GM12892 (cell line): ENCODE measurements around the gene ATF5.

Source experiments
- DNase-seq: peaks from one replicate; pipeline ENCODE4 v3.0.0; 2011; ENCODE audit not compliant: insufficient read length
- FAIRE-seq: peaks from 2 replicates; lab custom pipeline; 2011; peaks lifted over from hg19 to GRCh38; lab: Jason Lieb, UNC
- POLR2A ChIP-seq: IDR thresholded peaks from 2 replicates; pipeline ENCODE4 v1.6.1; 2011; ENCODE audit warnings: low read depth, low read length, control low read depth
- POLR2AphosphoS5 ChIP-seq: IDR thresholded peaks from 2 replicates; pipeline ENCODE4 v1.6.1; 2011; ENCODE audit warnings: low read depth, low read length, control low read depth
- TAF1 ChIP-seq: IDR thresholded peaks from 2 replicates; pipeline ENCODE4 v1.6.1; 2011; ENCODE audit warnings: low read depth, mild to moderate bottlenecking, control low read depth, low read length, borderline replicate concordance

The ATF5 gene

GRCh38 chr19:49975051-49975450 is 46.0 kb downstream of the ATF5 start:
- no peak for FAIRE-seq
- TF ChIP-seq POLR2A, result no peak
- no peak for DNase-seq

DNA sequence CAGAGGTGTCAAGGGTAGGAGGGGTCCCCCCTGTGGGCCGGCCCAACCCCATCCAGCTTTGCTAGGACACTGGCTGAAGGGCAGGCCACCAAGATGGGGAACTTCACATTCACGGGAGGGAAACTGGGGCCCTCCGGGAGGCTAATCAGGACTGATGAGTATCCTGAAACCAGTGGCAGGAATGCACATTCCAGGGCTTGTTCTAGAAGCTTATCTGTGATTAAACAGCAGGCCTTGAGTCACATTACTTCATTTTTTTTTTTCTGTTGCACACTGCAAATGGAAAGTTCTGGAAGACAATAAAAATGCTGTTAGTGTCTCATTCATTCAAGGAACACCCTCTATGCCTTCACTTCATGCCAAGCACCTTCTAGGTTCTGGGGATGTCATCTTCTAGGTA is 47.5 kb downstream of the ATF5 start:
- FAIRE-seq (no peak), DNase-seq (no peak)
- TF ChIP-seq POLR2A, result no peak
- no peak for TF ChIP-seq TAF1
- TF ChIP-seq POLR2AphosphoS5, result no peak

DNA sequence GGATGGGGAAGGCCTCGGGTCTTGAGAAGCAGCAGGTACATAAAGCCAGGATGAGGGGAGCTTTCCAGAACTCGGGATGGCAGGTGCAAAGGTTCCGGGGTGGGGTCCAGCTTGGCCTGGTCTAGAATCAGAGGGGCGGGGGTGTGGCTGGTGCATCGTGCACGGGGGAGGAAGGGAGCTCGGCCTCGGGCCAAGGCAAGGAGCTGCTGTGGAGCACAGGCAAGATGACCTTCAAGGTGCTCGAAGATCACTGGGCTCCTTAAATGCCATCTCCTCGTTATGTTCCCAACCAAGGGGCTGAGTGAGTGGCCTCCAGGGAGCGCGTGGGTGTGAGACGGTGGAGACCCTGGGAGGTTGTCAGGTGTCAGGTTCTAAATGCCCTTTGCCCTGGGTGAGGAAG is 48.1 kb downstream of the ATF5 start:
- DNase-seq (no peak), FAIRE-seq (no peak)
- TF ChIP-seq POLR2AphosphoS5 (no peak), TAF1 (no peak), POLR2A (no peak)

GRCh38 chr19:49977881-49978280 is 48.9 kb downstream of the ATF5 start:
- DNase-seq (no peak), FAIRE-seq (no peak)
- TF ChIP-seq POLR2A (no peak), POLR2AphosphoS5 (no peak), TAF1 (no peak)

GRCh38 chr19:49978324-49978723 is 49.3 kb downstream of the ATF5 start:
- FAIRE-seq, result no peak
- DNase-seq, result no peak
- TF ChIP-seq TAF1 (no peak), POLR2AphosphoS5 (no peak), POLR2A (no peak)

DNA sequence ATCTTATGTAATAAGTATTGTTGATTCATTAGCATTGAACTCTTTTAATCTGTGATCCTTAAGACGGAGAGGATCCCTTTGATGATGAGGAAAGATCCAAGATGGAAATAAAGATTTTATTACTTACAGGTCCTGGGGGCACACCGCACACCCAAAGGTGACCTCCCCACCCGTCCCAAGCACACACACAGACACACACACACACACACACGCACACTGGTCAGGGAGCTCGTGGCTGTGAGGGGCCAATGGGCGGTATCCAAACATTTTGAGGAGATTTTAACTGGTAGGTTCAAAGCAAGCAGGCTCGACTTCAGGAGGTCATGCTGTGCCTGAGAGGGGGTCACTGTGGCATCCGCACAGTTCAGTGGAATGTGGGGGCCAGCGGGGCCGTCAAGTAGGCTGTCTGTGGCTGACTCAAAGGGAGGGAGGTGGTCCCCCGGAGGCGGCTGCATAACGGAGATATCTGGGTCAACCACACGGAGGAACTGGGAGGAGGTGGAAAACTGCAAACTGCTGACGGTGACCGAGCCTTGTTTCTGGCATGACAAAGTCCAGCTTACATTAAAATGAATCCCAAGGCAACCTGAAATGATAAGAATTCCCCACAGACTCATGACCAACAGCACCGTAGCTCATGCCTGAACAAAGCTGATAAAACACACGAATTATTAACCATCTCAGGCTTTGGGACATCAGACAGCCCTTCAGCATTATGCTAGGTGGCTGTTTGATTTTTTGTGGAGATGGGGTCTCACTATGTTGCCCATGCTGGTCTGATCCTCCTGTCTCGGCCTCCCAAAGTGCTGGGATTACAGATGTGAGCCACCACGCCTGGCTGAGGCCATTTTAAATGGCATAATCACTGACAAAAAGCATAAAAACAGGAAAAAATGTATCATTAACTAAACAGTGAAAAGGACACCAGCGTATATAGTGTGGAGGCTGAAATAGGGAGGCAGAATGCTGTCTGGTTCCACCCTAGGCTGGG is 52.9 kb downstream of the ATF5 start:
- DNase-seq (no peak), FAIRE-seq (no peak)

More for the DNA sequence above, 52.9 kb downstream of the ATF5 start:
- TF ChIP-seq POLR2A (no peak), POLR2AphosphoS5 (no peak), TAF1 (no peak)
